GM10266 (cell line): ENCODE data around the gene SZRD1.

Experiments
- DNase-seq: peaks from one replicate; pipeline ENCODE4 v3.0.0; 2012; ENCODE audit errors: extremely low spot score
- CTCF ChIP-seq: IDR thresholded peaks from 2 replicates; pipeline ENCODE4 v1.5.1; 2012; ENCODE audit warnings: mild to moderate bottlenecking, low read depth; ENCODE audit not compliant: control insufficient read depth, insufficient read depth; ENCODE audit errors: missing control alignments

Gene SZRD1

GRCh38 chr1:16405441-16405840, 38.4 kb downstream of the SZRD1 start:
- no peak for DNase-seq
- TF ChIP-seq CTCF: no peak

- TF ChIP-seq CTCF: no peak
- no peak for DNase-seq
These were observed 39.8 kb downstream of the SZRD1 start for GRCh38 chr1:16406868-16407267.

- no peak for TF ChIP-seq CTCF
These were observed 42.6 kb downstream of the SZRD1 start for GRCh38 chr1:16409536-16410152.

GRCh38 chr1:16410803-16411202, 43.8 kb downstream of the SZRD1 start:
- no peak for DNase-seq
- TF ChIP-seq CTCF: no peak

More at GRCh38 chr1:16409536-16410152, 42.6 kb downstream of the SZRD1 start:
- DNase-seq: no peak

- TF ChIP-seq CTCF: no peak
- DNase-seq: no peak
These were observed 46.1 kb downstream of the SZRD1 start for GRCh38 chr1:16413191-16413590.

- TF ChIP-seq CTCF: no peak
- DNase-seq: no peak
These were observed 51.9 kb downstream of the SZRD1 start for GRCh38 chr1:16418823-16419425.

- no peak for TF ChIP-seq CTCF
- peak; percentile 62 for DNase-seq
These were observed 53.5 kb downstream of the SZRD1 start for GRCh38 chr1:16420424-16421118.
